Fibroblast of villous mesenchyme (primary cell): ENCODE measurements around the gene PHETA1. TPM values are rescaled to one million over a fixed set of nuclear protein-coding genes. Genes with fewer than 3 reads are reported as not detected.

Source experiments
- DNase-seq: peaks from one replicate; pipeline ENCODE4 v3.0.0-alpha.2; 2010; ENCODE audit warnings: low read depth
- H3K4me3 ChIP-seq: 2 replicates; pipeline ENCODE4 v1.5.1; 2011; ENCODE audit warnings: low read depth, mild to moderate bottlenecking, low read length
- total RNA-seq: library from RNA; depleted of rRNA; stranded (reverse); fragments of >200 nt; gene quantifications from 2 replicates; pipeline ENCODE4 v1.2.3, GENCODE V29; 2012
- TF ChIP-seq, protein P1 (sequence below): IDR thresholded peaks from 2 replicates; pipeline ENCODE4 v1.5.1; 2012; ENCODE audit warnings: low read depth, mild to moderate bottlenecking, low read length; ENCODE audit not compliant: insufficient read depth

Gene PHETA1
- total RNA-seq, 1 donor = 15.5 TPM

DNA sequence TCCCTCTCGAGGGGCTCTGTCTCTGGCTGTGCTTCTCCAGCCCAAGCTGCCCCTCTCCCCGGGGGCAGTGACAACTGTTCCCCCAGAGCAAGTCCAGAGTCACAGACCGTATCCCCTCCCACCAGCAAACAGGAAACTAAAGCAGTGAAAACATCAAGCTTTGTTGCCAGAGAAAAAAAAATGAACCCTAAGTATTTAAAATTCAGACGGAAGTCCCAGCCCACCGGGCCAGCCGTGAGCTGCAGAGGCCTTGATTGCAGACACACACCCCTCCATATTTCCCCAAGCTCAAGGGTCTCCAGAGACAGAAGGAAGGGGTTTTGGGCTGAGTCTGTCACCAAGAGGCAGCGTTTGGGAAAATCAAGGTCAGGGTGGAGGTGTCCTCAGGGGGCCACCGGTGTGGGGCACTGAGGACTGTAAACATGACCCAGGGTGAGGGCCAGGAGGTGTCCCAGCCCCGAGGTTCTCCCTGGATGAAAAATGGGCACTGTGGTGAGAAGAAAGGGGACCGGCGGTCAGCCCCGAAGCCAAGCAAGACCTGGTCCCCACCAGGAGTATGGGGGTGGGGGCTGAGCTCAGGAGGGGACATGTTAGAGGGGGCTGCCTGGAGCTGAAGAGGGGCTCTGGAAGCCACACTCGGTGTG, 7.7 kb downstream of the PHETA1 start:
- H3K4me3 ChIP-seq = no peak overlapping the region
- DNase-seq = no peak
- TF ChIP-seq, protein P1, sequence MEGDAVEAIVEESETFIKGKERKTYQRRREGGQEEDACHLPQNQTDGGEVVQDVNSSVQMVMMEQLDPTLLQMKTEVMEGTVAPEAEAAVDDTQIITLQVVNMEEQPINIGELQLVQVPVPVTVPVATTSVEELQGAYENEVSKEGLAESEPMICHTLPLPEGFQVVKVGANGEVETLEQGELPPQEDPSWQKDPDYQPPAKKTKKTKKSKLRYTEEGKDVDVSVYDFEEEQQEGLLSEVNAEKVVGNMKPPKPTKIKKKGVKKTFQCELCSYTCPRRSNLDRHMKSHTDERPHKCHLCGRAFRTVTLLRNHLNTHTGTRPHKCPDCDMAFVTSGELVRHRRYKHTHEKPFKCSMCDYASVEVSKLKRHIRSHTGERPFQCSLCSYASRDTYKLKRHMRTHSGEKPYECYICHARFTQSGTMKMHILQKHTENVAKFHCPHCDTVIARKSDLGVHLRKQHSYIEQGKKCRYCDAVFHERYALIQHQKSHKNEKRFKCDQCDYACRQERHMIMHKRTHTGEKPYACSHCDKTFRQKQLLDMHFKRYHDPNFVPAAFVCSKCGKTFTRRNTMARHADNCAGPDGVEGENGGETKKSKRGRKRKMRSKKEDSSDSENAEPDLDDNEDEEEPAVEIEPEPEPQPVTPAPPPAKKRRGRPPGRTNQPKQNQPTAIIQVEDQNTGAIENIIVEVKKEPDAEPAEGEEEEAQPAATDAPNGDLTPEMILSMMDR = no peak

DNA sequence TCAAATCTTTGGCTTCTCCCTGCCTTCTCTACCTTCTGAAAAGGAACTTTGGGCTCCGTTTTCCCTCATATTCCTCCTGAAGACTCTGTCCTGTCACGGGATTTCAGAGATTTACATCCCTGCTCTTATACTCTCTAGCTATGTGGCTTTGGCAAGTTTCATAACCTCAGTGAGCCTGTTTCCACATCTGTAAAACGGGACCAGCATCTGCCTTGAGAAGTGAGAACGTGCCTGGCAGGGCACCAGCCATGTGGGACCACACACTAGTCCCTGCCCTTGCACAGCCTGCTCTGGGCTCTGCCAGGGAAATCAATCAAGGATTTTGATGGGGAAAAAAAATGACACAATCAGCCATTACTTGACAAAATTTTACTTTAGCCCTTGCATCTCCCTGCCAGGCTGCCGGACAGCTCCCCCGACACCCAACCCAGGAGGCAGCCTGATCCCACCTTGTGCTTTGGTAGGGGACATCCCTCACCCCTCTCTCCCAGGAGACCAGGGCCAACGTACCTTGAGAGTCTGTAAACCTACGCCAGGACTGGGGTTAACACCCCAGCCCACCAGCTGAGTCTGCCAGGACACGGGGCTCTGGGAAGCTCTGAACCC, 8.5 kb downstream of the PHETA1 start:
- TF ChIP-seq, protein P1 = no peak
- no peak overlapping the region for H3K4me3 ChIP-seq
- no peak for DNase-seq

DNA sequence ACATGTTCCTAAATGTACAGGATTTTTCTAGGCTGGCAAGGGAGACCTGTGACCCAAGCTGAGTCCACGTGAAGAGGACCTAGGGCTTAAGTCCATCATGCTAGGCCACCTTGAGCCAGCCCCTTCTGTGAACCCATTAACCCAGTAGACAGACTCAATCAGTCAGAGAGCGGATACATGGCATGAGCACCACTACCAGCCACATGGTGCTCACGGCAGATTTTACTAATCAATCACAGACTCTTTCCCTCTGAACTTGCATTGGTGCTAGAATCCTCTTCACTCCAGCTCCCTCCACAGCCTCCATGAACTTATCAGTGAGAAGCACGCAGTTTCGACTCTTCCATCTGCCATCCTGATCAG, 9.0 kb downstream of the PHETA1 start:
- TF ChIP-seq, protein P1 = no peak
- no peak overlapping the region for H3K4me3 ChIP-seq
- DNase-seq = no peak

DNA sequence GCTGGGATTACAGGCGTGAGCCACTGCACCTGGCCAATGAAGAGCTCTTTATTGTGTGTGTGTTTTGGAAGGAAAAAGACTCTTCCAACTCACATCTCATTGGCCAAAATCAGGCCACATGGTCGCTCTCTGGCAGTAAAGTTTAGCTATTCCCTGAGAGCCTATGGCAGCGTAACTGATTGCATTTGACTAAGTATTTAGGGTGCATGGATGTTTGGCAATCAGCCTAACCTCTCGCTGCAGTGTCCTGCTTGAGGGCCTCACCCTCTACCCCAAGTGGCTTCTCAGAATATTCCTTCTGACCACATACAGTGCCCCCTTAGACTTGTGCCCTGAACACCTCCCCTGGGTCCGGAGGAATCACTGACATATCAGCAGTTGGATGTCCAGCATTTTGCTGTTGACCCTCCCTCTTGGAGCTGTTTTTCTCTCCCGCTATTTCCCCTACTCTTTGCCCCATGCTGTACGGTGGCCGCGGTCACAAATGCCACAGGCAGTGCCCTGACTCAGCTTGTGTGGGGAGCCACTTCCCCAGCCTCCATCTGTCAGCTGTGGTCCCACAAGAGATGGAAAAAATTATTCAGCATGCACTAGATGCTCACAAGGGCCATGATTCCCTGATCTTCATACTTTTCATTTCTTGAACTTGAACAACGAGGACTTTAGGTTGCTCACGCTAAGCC, 9.5 kb downstream of the PHETA1 start:
- DNase-seq = no peak
- TF ChIP-seq, protein P1 = no peak
- H3K4me3 ChIP-seq = no peak overlapping the region

DNA sequence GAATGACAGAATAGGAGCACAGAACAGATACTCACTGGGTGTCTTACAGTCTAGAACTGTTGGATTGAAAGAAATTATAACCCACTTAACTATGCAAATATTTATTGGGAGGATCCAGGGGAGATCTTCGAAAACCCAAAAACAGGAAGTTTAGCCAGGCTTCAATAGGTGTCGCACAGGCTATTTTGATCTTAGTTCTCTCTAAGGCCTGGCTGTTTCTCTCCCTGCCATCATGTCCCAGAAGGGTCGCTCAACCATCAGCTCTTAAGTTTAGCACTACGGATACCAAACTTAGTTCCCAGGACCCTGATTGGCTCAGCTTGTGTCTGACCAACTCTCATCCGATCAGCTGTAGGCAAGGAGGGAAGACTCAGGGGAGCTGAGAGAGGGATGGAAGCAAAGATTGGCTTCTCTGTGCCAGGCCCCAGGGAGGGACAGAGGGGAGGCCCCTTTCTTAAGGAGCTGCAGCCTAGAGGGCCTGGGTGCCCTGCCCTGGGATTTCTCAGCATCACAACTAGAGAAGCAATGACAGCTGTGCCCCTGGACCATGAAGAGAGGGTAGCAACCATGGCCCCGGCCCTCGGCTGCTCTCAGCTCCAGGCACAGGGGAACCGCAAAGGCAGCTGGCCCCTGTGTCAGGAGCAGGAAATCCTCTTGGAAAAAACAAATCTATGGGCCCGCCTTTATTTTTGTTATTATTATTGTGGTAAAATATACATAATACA, 13.5 kb downstream of the PHETA1 start:
- TF ChIP-seq, protein P1 = no peak
- no peak overlapping the region for H3K4me3 ChIP-seq
- DNase-seq = no peak

DNA sequence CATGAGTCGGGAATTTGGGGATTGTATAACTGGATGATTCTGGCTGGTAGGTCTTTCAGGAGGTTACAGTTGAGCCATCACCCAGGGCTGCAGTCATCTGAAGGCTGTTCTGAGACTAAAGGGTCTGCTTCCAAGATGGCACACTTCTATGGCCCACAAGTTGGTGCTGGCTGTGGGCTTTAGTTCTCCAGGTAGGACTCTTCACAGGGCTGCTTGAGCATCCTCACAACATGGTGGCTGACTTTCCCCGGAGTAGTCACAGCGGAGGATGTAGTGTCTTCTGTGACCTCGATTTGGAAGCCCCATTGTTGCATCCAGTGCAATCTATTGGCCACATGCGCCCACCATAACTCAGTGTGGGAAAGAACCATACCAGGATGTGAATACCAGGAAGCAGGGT, 14.4 kb downstream of the PHETA1 start:
- no peak overlapping the region for H3K4me3 ChIP-seq
- TF ChIP-seq, protein P1 = no peak
- no peak for DNase-seq
